Caco-2 (cell line): ENCODE results near the gene KIAA0825. TPM values are rescaled to one million over a fixed set of nuclear protein-coding genes. Genes with fewer than 3 reads are reported as not detected.

Experiments used
- BruUV-seq: library from RNA; stranded (reverse); fragments of 400-500 nt; replicated peaks from 2 replicates; lab custom pipeline; 2021; lab: Mats Ljungman, UMichigan
- CTCF ChIA-PET: fragments of 300-600 bp; sonication (Branson Sonifier 250); formaldehyde crosslinking; loops from one replicate; lab custom pipeline; 2022; ENCODE audit warnings: antibody characterized with exemption; lab: Charles Lee
- POLR2A ChIA-PET: fragments of 300-600 bp; sonication (Branson Sonifier 250); formaldehyde crosslinking; loops from one replicate; lab custom pipeline; 2022; ENCODE audit warnings: antibody characterized with exemption; lab: Charles Lee
- DNase-seq, 2 experiments: peaks; one replicate each; pipeline versions ENCODE4 v3.0.0 to v3.0.0-alpha.2; 2020 to 2022
- H3K27me3 ChIP-seq: replicated peaks from 2 replicates; pipeline ENCODE4 v1.6.0; 2011; ENCODE audit warnings: low read length; ENCODE audit not compliant: control insufficient read depth, insufficient read depth
- H3K36me3 ChIP-seq: 2 replicates; pipeline ENCODE4 v1.5.1; 2011; ENCODE audit warnings: low read length; ENCODE audit not compliant: control insufficient read depth, insufficient read depth
- H3K4me1 ChIP-seq: fragments of 250-450 bp; sonication (Bioruptor Pico); 2 replicates; pipeline ENCODE4 v1.5.1; 2020; ENCODE audit warnings: mild to moderate bottlenecking
- H3K4me3 ChIP-seq: 2 replicates; pipeline ENCODE4 v1.5.1; 2011; ENCODE audit warnings: low read depth, mild to moderate bottlenecking, control low read depth, low read length
- H3K9me3 ChIP-seq: fragments of 250-450 bp; sonication (Bioruptor Pico); 2 replicates; pipeline ENCODE4 v1.5.1; 2020; ENCODE audit warnings: mild to moderate bottlenecking, moderate library complexity
- H3K27ac Mint-ChIP-seq: one replicate; pipeline ENCODE4 v1.8.0; 2022; ENCODE audit warnings: mixed read lengths; ENCODE audit not compliant: unreplicated experiment
- H3K27me3 Mint-ChIP-seq: one replicate; pipeline ENCODE4 v1.8.0; 2022; ENCODE audit warnings: mixed read lengths; ENCODE audit not compliant: insufficient read depth, unreplicated experiment
- H3K36me3 Mint-ChIP-seq: one replicate; pipeline ENCODE4 v1.8.0; 2022; ENCODE audit warnings: mild to moderate bottlenecking, mixed read lengths; ENCODE audit not compliant: insufficient read depth, unreplicated experiment
- H3K4me1 Mint-ChIP-seq: one replicate; pipeline ENCODE4 v1.8.0; 2022; ENCODE audit warnings: low read depth, mixed read lengths; ENCODE audit not compliant: unreplicated experiment
- H3K4me3 Mint-ChIP-seq: one replicate; pipeline ENCODE4 v1.8.0; 2022; ENCODE audit warnings: mild to moderate bottlenecking, moderate library complexity, mixed read lengths; ENCODE audit not compliant: unreplicated experiment
- H3K9me3 Mint-ChIP-seq: one replicate; pipeline ENCODE4 v1.8.0; 2022; ENCODE audit warnings: mixed read lengths; ENCODE audit not compliant: unreplicated experiment
- CTCF ChIP-seq, 2 experiments: fragments of 200-600 bp in 1 of 2; IDR thresholded peaks; 1 replicate in 1 of 2; 2 replicates in 1 of 2; pipeline versions ENCODE4 v1.5.1 to v1.8.0; 2011 to 2022; ENCODE audit warnings: antibody characterized with exemption in 1 of 2, control low read depth in 1 of 2, inconsistent platforms in 1 of 2, low read depth in 1 of 2, low read length in 1 of 2, mild to moderate bottlenecking in 1 of 2, moderate library complexity in 1 of 2; ENCODE audit not compliant: insufficient read depth in 1 of 2, severe bottlenecking in 1 of 2, unreplicated experiment in 1 of 2
- intact Hi-C: fragments of 100-400 bp; cut with micrococcal nuclease; formaldehyde crosslinking; loops from one replicate; pipeline ENCODE4 v1.10.0; 2022; ENCODE audit not compliant: unreplicated experiment
- total RNA-seq: library from RNA; stranded (reverse); gene quantifications from 2 replicates; pipeline ENCODE4 v1.2.3, GENCODE V29; 2022

KIAA0825 gene
- total RNA-seq, 1 experiment from 2014 or later = 0.50 TPM

- no peaks in the 10 kb centered on the region for H3K4me1 Mint-ChIP-seq
- no peak for DNase-seq
- Histone ChIP-seq H3K4me1 (no peaks in the 10 kb centered on the region), H3K4me3 (no peak overlapping the region), H3K36me3 (no peaks in the 10 kb centered on the region), H3K9me3 (peaks cover 4% of the 10 kb centered on the region; the same call in 1 of the 2 replicates), H3K27me3 (no peaks in the 10 kb centered on the region)
- CTCF ChIA-PET = no interaction called here
- H3K36me3 Mint-ChIP-seq = no peaks in the 10 kb centered on the region
- intact Hi-C loops = no loop called here
- TF ChIP-seq CTCF (IDR thresholded peaks at IDR 0.05; ENCODE audit: insufficient read depth in 1 of 2, low read depth in 1 of 2, low read length in 1 of 2, severe bottlenecking in 1 of 2, unreplicated experiment in 1 of 2) = no peak
- POLR2A ChIA-PET = no interaction called here
- H3K27me3 Mint-ChIP-seq = no peaks in the 10 kb centered on the region
- peaks cover 17% of the 10 kb centered on the region for H3K9me3 Mint-ChIP-seq
- H3K27ac Mint-ChIP-seq = no peak overlapping the region
- H3K4me3 Mint-ChIP-seq = no peak overlapping the region
- no TSS peak for BruUV-seq
These were observed 450.3 kb downstream of the KIAA0825 start for GRCh38 chr5:94168151-94168550.

GRCh38 chr5:94161801-94162200 lies 456.6 kb downstream of the KIAA0825 start:
- H3K4me3 Mint-ChIP-seq = no peak overlapping the region
- ChIA-PET CTCF (no interaction called here), POLR2A (no interaction called here)
- Histone ChIP-seq H3K9me3 (peaks cover 4% of the 10 kb centered on the region; the same call in 1 of the 2 replicates), H3K4me1 (no peaks in the 10 kb centered on the region), H3K4me3 (no peak overlapping the region), H3K36me3 (no peaks in the 10 kb centered on the region), H3K27me3 (no peaks in the 10 kb centered on the region)
- no peak for DNase-seq
- no TSS peak for BruUV-seq
- H3K27ac Mint-ChIP-seq = no peak overlapping the region
- peaks cover 6% of the 10 kb centered on the region for H3K4me1 Mint-ChIP-seq
- H3K9me3 Mint-ChIP-seq = no peaks in the 10 kb centered on the region
- H3K36me3 Mint-ChIP-seq = no peaks in the 10 kb centered on the region
- intact Hi-C loops = no loop called here
- TF ChIP-seq CTCF (IDR thresholded peaks at IDR 0.05; ENCODE audit: insufficient read depth in 1 of 2, low read depth in 1 of 2, low read length in 1 of 2, severe bottlenecking in 1 of 2, unreplicated experiment in 1 of 2) = no peak
- no peaks in the 10 kb centered on the region for H3K27me3 Mint-ChIP-seq

GRCh38 chr5:94159144-94159543 lies 459.3 kb downstream of the KIAA0825 start:
- Histone ChIP-seq H3K4me1 (no peaks in the 10 kb centered on the region), H3K9me3 (peaks cover 4% of the 10 kb centered on the region; the same call in 1 of the 2 replicates), H3K4me3 (no peak overlapping the region), H3K27me3 (no peaks in the 10 kb centered on the region), H3K36me3 (no peaks in the 10 kb centered on the region)
- intact Hi-C loops = no loop called here
- peaks cover 6% of the 10 kb centered on the region for H3K4me1 Mint-ChIP-seq
- no peak overlapping the region for H3K4me3 Mint-ChIP-seq
- H3K36me3 Mint-ChIP-seq = no peaks in the 10 kb centered on the region
- peak in 1 of 2 experiments; percentile 17 for TF ChIP-seq CTCF (IDR thresholded peaks at IDR 0.05; ENCODE audit: insufficient read depth in 1 of 2, low read depth in 1 of 2, low read length in 1 of 2, severe bottlenecking in 1 of 2, unreplicated experiment in 1 of 2)
- CTCF ChIA-PET = interaction anchor here (0.7 to 1.1 kb wide), 2 partner anchors 34 to 155 kb away, joined by 3 to 6 read pairs; no protein-coding TSS in a partner anchor
- POLR2A ChIA-PET = no interaction called here
- H3K27ac Mint-ChIP-seq = no peak overlapping the region
- H3K9me3 Mint-ChIP-seq = no peaks in the 10 kb centered on the region
- no peak for DNase-seq
- no TSS peak for BruUV-seq
- H3K27me3 Mint-ChIP-seq = no peaks in the 10 kb centered on the region
